Tibial artery (tissue), 4 donors: ENCODE measurements around the gene PKHD1.

ENCODE experiments used
- DNase-seq, 2 donors: peaks; one replicate each; pipeline ENCODE4 v3.0.0-alpha.2; 2019
- H3K27ac ChIP-seq, 2 donors: fragments of 200-600 bp; sonication (generic) in 1 of 2; 1 replicate in 1 of 2; 2 replicates in 1 of 2; pipeline ENCODE4 v1.5.1; 2018 to 2019; ENCODE audit warnings: mild to moderate bottlenecking in 1 of 2
- H3K27me3 ChIP-seq, 2 donors: fragments of 200-600 bp; sonication (generic) in 1 of 2; one replicate each; pipeline versions ENCODE4 v1.5.1 to v1.6.0; 2016 to 2019
- H3K36me3 ChIP-seq, 3 donors: fragments of 200-600 bp; sonication (generic) in 2 of 3; one replicate each; pipeline ENCODE4 v1.5.1; 2016 to 2019; ENCODE audit warnings: mild to moderate bottlenecking in 2 of 3
- H3K4me1 ChIP-seq, 4 donors: fragments of 200-600 bp; sonication (generic) in 2 of 4; 1 replicate in 3 of 4; 2 replicates in 1 of 4; pipeline ENCODE4 v1.5.1; 2016 to 2019
- H3K4me3 ChIP-seq, 2 donors: fragments of 200-600 bp; sonication (generic) in 1 of 2; 1 replicate in 1 of 2; 2 replicates in 1 of 2; pipeline ENCODE4 v1.5.1; 2018 to 2019; ENCODE audit warnings: mild to moderate bottlenecking in 2 of 2
- H3K9me3 ChIP-seq, 3 donors: fragments of 200-600 bp; sonication (generic) in 1 of 3; one replicate each; pipeline ENCODE4 v1.5.1; 2016 to 2019
- intact Hi-C: fragments of 100-400 bp; cut with DNase I; formaldehyde crosslinking; loops from one replicate; pipeline ENCODE4 v1.15.0; 2023; ENCODE audit warnings: low total_unique reads
- TF ChIP-seq, protein P1 (sequence below), 2 experiments: fragments of 200-600 bp in 1 of 2; fragments of 450-650 bp in 1 of 2; IDR thresholded peaks; one replicate each; pipeline ENCODE4 v1.5.1; 2017 to 2019; ENCODE audit warnings: antibody characterized with exemption in 2 of 2, mild to moderate bottlenecking in 1 of 2, moderate library complexity in 1 of 2

The PKHD1 gene

DNA sequence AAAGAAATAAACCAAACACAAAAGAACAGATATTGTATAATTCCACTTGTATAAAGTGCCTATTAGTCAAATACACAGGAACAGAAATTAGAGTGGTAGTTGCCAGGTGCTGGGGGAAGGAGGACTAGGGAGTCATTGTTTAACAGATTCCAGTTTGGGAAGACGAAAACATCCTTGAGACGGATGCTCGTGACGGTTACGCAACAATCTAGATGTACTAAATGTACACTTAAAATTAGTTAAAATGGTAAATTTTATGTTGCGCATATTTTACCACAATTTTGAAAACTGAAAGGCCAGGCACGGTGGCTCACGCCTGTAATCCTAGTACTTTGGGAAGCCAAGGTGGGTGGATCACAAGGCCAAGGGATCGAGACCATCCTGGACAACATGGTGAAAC lies 111.0 kb downstream of the PKHD1 start:
- no peak overlapping the region for H3K4me3 ChIP-seq
- no peaks in the 10 kb centered on the region for H3K9me3 ChIP-seq
- TF ChIP-seq, protein P1, sequence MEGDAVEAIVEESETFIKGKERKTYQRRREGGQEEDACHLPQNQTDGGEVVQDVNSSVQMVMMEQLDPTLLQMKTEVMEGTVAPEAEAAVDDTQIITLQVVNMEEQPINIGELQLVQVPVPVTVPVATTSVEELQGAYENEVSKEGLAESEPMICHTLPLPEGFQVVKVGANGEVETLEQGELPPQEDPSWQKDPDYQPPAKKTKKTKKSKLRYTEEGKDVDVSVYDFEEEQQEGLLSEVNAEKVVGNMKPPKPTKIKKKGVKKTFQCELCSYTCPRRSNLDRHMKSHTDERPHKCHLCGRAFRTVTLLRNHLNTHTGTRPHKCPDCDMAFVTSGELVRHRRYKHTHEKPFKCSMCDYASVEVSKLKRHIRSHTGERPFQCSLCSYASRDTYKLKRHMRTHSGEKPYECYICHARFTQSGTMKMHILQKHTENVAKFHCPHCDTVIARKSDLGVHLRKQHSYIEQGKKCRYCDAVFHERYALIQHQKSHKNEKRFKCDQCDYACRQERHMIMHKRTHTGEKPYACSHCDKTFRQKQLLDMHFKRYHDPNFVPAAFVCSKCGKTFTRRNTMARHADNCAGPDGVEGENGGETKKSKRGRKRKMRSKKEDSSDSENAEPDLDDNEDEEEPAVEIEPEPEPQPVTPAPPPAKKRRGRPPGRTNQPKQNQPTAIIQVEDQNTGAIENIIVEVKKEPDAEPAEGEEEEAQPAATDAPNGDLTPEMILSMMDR (IDR thresholded peaks at IDR 0.05), result no peak
- H3K36me3 ChIP-seq, result no peaks in the 10 kb centered on the region
- DNase-seq, result no peak
- no peak overlapping the region for H3K27ac ChIP-seq
- H3K4me1 ChIP-seq, result no peaks in the 10 kb centered on the region
- no peaks in the 10 kb centered on the region for H3K27me3 ChIP-seq
- intact Hi-C loops, result no loop called here

DNA sequence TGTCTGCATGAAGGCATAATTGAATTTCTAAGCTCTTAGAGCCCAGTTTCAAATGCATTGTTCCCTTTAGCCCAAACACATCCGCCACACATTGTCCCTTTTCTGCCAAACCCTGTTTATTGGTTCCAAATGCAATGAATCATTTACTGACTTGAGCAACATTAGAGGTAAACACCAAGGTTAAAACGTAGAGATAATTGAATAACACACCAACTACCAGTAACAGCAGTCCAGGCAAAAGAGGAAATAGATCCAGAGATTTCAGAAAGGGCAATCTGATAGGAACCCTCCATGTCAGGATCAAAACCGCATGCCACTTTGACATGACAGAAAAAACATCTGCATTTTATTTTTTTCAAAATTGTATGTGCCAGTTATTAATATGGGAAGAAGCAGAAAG lies 114.8 kb downstream of the PKHD1 start:
- TF ChIP-seq, protein P1 (IDR thresholded peaks at IDR 0.05), result no peak
- Histone ChIP-seq H3K9me3 (no peaks in the 10 kb centered on the region), H3K4me3 (no peak overlapping the region), H3K4me1 (no peaks in the 10 kb centered on the region), H3K27me3 (no peaks in the 10 kb centered on the region), H3K36me3 (no peaks in the 10 kb centered on the region), H3K27ac (no peak overlapping the region)
- intact Hi-C loops, result no loop called here
- DNase-seq, result no peak

DNA sequence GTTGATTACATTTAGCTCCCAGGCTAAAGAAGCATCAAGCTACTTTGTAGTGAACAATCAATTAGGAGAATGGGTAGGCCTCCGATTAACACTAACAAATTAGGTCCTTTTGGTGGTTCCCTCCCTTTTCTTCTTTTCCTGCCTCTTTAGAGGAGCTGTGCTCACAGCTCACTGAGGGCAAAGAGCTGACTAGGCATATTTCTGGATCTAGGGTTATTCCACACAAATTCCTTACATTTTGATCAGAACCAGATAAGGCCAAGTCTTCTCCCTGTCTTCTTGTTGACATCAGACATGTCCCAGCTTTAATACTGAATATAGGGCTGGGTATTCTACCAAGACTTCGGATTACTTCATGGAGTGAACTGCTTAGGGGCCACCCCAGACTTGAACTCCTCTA lies 119.1 kb downstream of the PKHD1 start:
- DNase-seq, result no peak
- H3K27ac ChIP-seq, result no peak overlapping the region
- intact Hi-C loops, result no loop called here
- H3K27me3 ChIP-seq, result no peaks in the 10 kb centered on the region
- H3K4me1 ChIP-seq, result no peaks in the 10 kb centered on the region
- no peaks in the 10 kb centered on the region for H3K9me3 ChIP-seq
- TF ChIP-seq, protein P1 (IDR thresholded peaks at IDR 0.05), result no peak
- no peaks in the 10 kb centered on the region for H3K36me3 ChIP-seq
- H3K4me3 ChIP-seq, result no peak overlapping the region

DNA sequence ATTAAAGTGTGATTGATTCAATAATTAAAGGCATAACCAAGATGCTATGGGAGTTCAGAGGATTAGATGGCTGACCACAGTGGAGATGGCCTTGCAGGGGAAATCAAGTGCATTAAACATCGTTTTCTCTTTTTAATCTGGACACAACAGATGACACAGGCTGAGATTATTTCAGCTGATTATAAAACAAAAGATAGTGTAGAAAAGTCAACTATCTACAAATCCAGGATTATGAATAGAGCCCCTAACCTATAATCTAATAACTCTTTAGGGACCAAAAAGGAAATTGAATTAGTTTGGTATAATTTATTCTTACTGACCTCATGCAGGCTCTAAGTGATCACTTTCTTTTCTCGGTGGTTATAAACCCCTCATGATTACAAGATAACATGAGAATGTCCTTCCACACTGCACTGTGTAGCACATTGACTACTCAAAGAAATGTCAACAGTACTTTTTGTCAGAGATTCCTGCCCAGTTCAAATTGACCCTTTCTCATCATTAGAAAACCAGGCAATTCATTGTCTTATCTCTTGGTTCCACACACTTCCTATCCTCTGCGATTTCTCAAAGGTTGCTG lies 122.1 kb downstream of the PKHD1 start:
- TF ChIP-seq, protein P1 (IDR thresholded peaks at IDR 0.05), result no peak
- intact Hi-C loops, result no loop called here

DNA sequence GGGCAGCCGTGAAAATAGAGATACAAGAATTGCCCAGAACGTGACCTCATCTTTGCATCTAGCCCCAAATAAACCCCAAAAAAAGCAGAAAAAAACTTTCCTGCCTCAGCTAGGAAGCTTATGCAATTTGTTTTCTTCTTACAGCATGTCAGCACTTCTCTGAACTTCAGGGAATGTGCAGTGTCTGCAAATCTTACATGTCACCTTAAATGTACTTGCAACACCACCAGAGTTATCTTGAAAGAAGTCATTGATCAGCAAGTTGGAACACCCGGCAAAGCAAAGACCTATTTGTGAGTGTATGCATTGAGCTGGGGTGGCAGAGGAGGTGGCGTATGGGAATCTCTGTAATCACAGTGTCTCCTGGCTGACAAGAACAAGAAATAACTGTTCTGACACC lies 123.4 kb downstream of the PKHD1 start:
- DNase-seq, result no peak
- no peaks in the 10 kb centered on the region for H3K36me3 ChIP-seq
- H3K4me3 ChIP-seq, result no peak overlapping the region
- H3K9me3 ChIP-seq, result no peaks in the 10 kb centered on the region
- no peaks in the 10 kb centered on the region for H3K27me3 ChIP-seq
- TF ChIP-seq, protein P1 (IDR thresholded peaks at IDR 0.05), result no peak
- H3K4me1 ChIP-seq, result no peaks in the 10 kb centered on the region
- intact Hi-C loops, result no loop called here
- no peak overlapping the region for H3K27ac ChIP-seq

More for the DNA sequence above, 122.1 kb downstream of the PKHD1 start:
- no peaks in the 10 kb centered on the region for H3K9me3 ChIP-seq
- H3K27me3 ChIP-seq, result no peaks in the 10 kb centered on the region
- H3K4me1 ChIP-seq, result no peaks in the 10 kb centered on the region
- no peak overlapping the region for H3K27ac ChIP-seq
- no peaks in the 10 kb centered on the region for H3K36me3 ChIP-seq
- no peak overlapping the region for H3K4me3 ChIP-seq
- no peak for DNase-seq

DNA sequence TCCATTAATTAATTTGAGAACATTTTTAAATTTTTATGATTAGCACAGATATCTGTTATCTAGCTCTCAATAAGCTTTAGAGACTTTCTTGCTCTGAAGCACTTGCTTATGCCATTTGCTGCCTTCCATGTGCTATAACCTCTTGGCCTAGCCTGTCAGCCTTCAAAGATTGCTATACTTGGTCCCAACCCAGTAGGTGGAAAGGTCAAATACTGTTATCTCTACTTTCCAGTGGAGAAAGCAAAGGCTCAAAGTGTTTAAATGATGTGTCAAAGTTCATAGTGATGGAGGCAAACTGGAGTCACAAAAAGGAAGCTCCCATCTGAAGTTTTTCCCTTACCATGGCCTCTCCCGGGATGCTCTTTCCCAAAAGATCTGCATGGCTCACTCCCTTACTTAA lies 125.1 kb downstream of the PKHD1 start:
- H3K4me1 ChIP-seq, result no peaks in the 10 kb centered on the region
- DNase-seq, result no peak
- intact Hi-C loops, result no loop called here
- H3K9me3 ChIP-seq, result no peaks in the 10 kb centered on the region
- TF ChIP-seq, protein P1 (IDR thresholded peaks at IDR 0.05), result no peak
- no peaks in the 10 kb centered on the region for H3K27me3 ChIP-seq
- no peaks in the 10 kb centered on the region for H3K36me3 ChIP-seq
- no peak overlapping the region for H3K27ac ChIP-seq
- H3K4me3 ChIP-seq, result no peak overlapping the region
